GM06990 (cell line): ENCODE results near the gene SPAG5.

ENCODE experiments used
- DNase-seq: peaks from one replicate; pipeline ENCODE4 v3.0.0-alpha.2; 2011; ENCODE audit not compliant: insufficient read length; ENCODE audit errors: extremely low read depth
- H3K27me3 ChIP-seq: replicated peaks from 2 replicates; pipeline ENCODE4 v1.6.0; 2011; ENCODE audit warnings: low read length; ENCODE audit not compliant: control insufficient read depth, insufficient read depth
- H3K36me3 ChIP-seq: 2 replicates; pipeline ENCODE4 v1.5.1; 2011; ENCODE audit warnings: low read length; ENCODE audit not compliant: control insufficient read depth, insufficient read depth
- H3K4me3 ChIP-seq: replicated peaks from 2 replicates; pipeline ENCODE4 v1.5.1; 2011; ENCODE audit warnings: low read depth, mild to moderate bottlenecking, control low read depth, low read length
- CTCF ChIP-seq: IDR thresholded peaks from 2 replicates; pipeline ENCODE4 v1.5.1; 2011; ENCODE audit warnings: low read length, control low read depth, mild to moderate bottlenecking, inconsistent platforms; ENCODE audit not compliant: insufficient read depth, poor library complexity, severe bottlenecking

The SPAG5 gene

GRCh38 chr17:28598389-28598788 lies 436 bp downstream of the SPAG5 start:
- Histone ChIP-seq H3K4me3 (peak overlapping the region; percentile 90), H3K27me3 (no peaks in the 10 kb centered on the region), H3K36me3 (peaks cover 1% of the 10 kb centered on the region)
- no peak for TF ChIP-seq CTCF
- DNase-seq: no peak

GRCh38 chr17:28597606-28598383 lies 1.0 kb downstream of the SPAG5 start:
- Histone ChIP-seq H3K4me3 (peak overlapping the region; percentile 90), H3K27me3 (no peaks in the 10 kb centered on the region), H3K36me3 (peaks cover 6% of the 10 kb centered on the region)
- TF ChIP-seq CTCF: no peak
- no peak for DNase-seq

GRCh38 chr17:28592260-28592659 lies 6.6 kb downstream of the SPAG5 start:
- Histone ChIP-seq H3K27me3 (no peaks in the 10 kb centered on the region), H3K36me3 (peaks cover 31% of the 10 kb centered on the region), H3K4me3 (no peak overlapping the region)
- TF ChIP-seq CTCF: no peak
- no peak for DNase-seq

- no peak for DNase-seq
- H3K4me3 ChIP-seq: no peak overlapping the region
- no peak for TF ChIP-seq CTCF
- H3K27me3 ChIP-seq: no peaks in the 10 kb centered on the region
- peaks cover 34% of the 10 kb centered on the region for H3K36me3 ChIP-seq
Measured at GRCh38 chr17:28585851-28586250, 13.0 kb downstream of the SPAG5 start.

- no peak for DNase-seq
- no peaks in the 10 kb centered on the region for H3K27me3 ChIP-seq
- H3K4me3 ChIP-seq: no peak overlapping the region
- H3K36me3 ChIP-seq: peaks cover 32% of the 10 kb centered on the region
- TF ChIP-seq CTCF: no peak
Measured at GRCh38 chr17:28584434-28584833, 14.4 kb downstream of the SPAG5 start.
